Cardiac muscle cell (in vitro differentiated cells and primary cell): ENCODE results near the gene COX7A2L. TPM values are rescaled to one million over a fixed set of nuclear protein-coding genes. Genes with fewer than 3 reads are reported as not detected.
"Not testable (repeated sequence)": the region's sequence is repeated elsewhere in the genome, so short reads cannot be mapped to it uniquely, and the experiment has no call there.

ENCODE experiments used
- DNase-seq, 2 donors: peaks; one replicate each; pipeline versions ENCODE4 v3.0.0 to v3.0.0-alpha.2; 2010 to 2017; ENCODE audit warnings: low read depth in 1 of 2, low spot score in 1 of 2
- H3K27ac ChIP-seq: fragments of 200-600 bp; sonication (generic); 2 replicates; pipeline ENCODE4 v1.5.1; 2016
- H3K27me3 ChIP-seq: fragments of 200-600 bp; sonication (generic); 2 replicates; pipeline ENCODE4 v1.6.0; 2016; ENCODE audit warnings: control low read depth
- H3K36me3 ChIP-seq: fragments of 200-600 bp; sonication (generic); 2 replicates; pipeline ENCODE4 v1.5.1; 2016; ENCODE audit warnings: control low read depth
- H3K4me1 ChIP-seq: fragments of 200-600 bp; sonication (generic); 2 replicates; pipeline ENCODE4 v1.8.1; 2017; ENCODE audit warnings: low read depth, mild to moderate bottlenecking, mixed run types
- H3K4me3 ChIP-seq: fragments of 200-600 bp; sonication (generic); 2 replicates; pipeline ENCODE4 v1.5.1; 2016; ENCODE audit warnings: mild to moderate bottlenecking
- H3K9me3 ChIP-seq: fragments of 200-600 bp; sonication (generic); 2 replicates; pipeline ENCODE4 v1.5.1; 2017; ENCODE audit warnings: low read depth, mild to moderate bottlenecking, control low read depth
- CTCF ChIP-seq: IDR thresholded peaks from 2 replicates; pipeline ENCODE4 v1.5.1; 2012; ENCODE audit warnings: low read depth, mild to moderate bottlenecking, low read length
- polyA plus RNA-seq: library from polyadenylated mRNA; unstranded; fragments of >200 nt; fragmentation: Nextera tagmentation; extraction: Ambion mirVana; gene quantifications from 2 replicates; pipeline ENCODE4 v1.2.1, GENCODE V29; 2016
- total RNA-seq: library from RNA; depleted of rRNA; stranded (reverse); fragments of >200 nt; gene quantifications from 2 replicates; pipeline ENCODE4 v1.2.3, GENCODE V29; 2016

Gene COX7A2L, protein sequence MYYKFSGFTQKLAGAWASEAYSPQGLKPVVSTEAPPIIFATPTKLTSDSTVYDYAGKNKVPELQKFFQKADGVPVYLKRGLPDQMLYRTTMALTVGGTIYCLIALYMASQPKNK
- total RNA-seq (152 and 160 TPM in 2 replicates), polyA plus RNA-seq (187 and 197 TPM in 2 replicates)

DNA sequence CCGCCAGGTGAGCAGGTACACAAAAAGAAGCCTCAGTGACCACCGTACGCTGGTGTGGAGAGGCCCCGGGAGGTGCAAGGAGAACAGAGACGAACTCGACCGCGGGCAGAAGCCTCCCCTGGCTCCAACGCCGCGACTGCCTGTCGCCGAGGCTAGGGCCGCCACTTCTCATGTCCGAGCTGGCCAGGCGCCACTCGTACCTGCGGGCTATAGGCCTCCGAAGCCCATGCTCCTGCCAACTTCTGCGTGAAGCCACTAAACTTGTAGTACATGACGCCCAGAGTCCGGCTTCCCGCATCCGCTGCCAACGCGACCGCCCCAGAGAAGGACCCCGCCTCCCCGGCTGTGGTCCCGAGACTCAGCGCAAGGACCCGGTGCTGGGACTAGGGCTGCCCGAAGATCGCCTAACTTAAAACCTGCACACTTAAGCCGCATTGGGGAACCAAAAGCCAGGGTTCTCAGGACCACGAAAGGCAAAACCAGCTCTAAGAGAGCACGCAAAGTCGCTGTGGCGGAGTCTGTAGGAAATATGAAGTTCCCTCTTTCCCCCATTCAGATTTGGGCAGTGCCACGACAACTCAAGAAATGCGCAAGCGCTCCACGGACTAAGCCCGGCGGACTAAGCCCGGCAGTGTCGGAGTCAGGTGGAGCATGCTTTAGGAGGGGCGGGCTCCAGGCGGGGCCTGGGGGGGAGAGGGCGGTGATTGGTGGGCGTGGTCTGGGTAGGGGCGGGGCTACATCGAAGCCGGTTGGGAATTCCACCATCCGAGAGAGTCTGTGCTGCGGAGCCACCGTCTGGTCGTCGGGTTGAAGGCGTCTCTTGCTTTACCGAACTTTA lies at the start of gene COX7A2L:
TSS of gene COX7A2L (minus strand) at position 328 of the 838 bp plus-strand sequence. CDS start at position 272, 56 bp downstream.
- Histone ChIP-seq H3K27me3 (no peaks in the 10 kb centered on the region), H3K4me3 (peak within 1 kb of the TSS; percentile 96), H3K4me1 (peaks cover 19% of the 10 kb centered on the region), H3K9me3 (no peaks in the 10 kb centered on the region), H3K36me3 (no peaks in the 10 kb centered on the region), H3K27ac (peak within 1 kb of the TSS; percentile 97)
- peak; percentile 35 for TF ChIP-seq CTCF
- DNase-seq = peak; percentile 97 to 98

- Histone ChIP-seq H3K36me3 (no peaks in the 10 kb centered on the region), H3K9me3 (no peaks in the 10 kb centered on the region), H3K27me3 (no peaks in the 10 kb centered on the region), H3K27ac (no peak overlapping the region), H3K4me1 (no peaks in the 10 kb centered on the region), H3K4me3 (no peak overlapping the region)
- DNase-seq = no peak
- no peak for TF ChIP-seq CTCF
These were observed 47.0 kb upstream of the COX7A2L start for GRCh38 chr2:42408009-42408408.

DNA sequence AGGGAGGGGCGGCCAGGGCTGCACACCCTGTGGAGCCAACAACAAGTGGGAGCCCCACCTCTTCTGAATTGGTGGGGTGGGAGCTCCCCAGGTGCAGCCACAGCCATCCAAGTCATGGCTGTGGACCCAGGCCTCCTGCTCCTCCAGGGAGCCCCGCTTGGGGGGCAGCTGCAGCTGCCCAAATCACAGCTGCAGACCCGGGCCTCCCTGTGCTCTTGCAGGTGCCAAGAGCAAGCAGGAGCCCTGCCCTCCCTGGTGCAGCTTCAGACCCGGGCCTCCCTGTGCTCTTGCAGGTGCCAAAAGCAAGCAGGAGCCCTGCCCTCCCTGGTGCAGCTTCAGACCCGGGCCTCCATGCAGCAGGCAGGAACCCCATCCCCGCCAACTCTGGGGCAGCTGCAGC lies 46.5 kb upstream of the COX7A2L start:
- TF ChIP-seq CTCF = no peak
- no peak overlapping the region for H3K27ac ChIP-seq
- H3K4me1 ChIP-seq = no peaks in the 10 kb centered on the region
- no peak for DNase-seq
- H3K27me3 ChIP-seq = no peaks in the 10 kb centered on the region
- no peaks in the 10 kb centered on the region for H3K36me3 ChIP-seq
- no peaks in the 10 kb centered on the region for H3K9me3 ChIP-seq
- H3K4me3 ChIP-seq = no peak overlapping the region

DNA sequence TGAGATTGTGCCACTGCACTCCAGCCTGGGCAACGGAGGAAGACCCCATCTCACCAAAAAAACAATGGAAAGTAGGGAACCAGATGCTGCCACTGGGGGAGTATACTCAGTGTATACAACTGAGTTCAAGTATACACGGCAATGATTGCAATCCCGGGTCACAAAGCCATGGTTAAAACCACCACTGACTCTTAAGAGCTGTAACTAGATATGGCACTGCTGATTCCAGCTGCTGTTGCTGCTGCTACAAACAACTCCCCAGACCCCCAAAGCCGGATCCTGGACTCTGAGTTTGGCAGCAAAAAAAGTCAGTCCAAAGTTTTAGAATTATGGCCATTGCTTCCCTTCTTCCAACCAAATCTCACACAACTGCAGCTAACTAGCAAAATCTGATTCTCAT lies 43.7 kb upstream of the COX7A2L start:
- Histone ChIP-seq H3K4me3 (no peak overlapping the region), H3K36me3 (no peaks in the 10 kb centered on the region), H3K4me1 (no peaks in the 10 kb centered on the region), H3K27ac (no peak overlapping the region), H3K27me3 (no peaks in the 10 kb centered on the region), H3K9me3 (no peaks in the 10 kb centered on the region)
- DNase-seq = no peak
- TF ChIP-seq CTCF = no peak

GRCh38 chr2:42401773-42402172 lies 40.8 kb upstream of the COX7A2L start:
- TF ChIP-seq CTCF = no peak
- DNase-seq = no peak
- no peaks in the 10 kb centered on the region for H3K4me1 ChIP-seq
- H3K4me3 ChIP-seq = no peak overlapping the region
- no peaks in the 10 kb centered on the region for H3K27me3 ChIP-seq
- no peaks in the 10 kb centered on the region for H3K9me3 ChIP-seq
- no peaks in the 10 kb centered on the region for H3K36me3 ChIP-seq
- H3K27ac ChIP-seq = no peak overlapping the region

- not testable (repeated sequence) for DNase-seq, H3K27me3 ChIP-seq, H3K4me3 ChIP-seq, H3K9me3 ChIP-seq, H3K36me3 ChIP-seq, H3K4me1 ChIP-seq, H3K27ac ChIP-seq
These were observed 37.0 kb upstream of the COX7A2L start for GRCh38 chr2:42398052-42398451.

GRCh38 chr2:42393320-42393719 lies 32.3 kb upstream of the COX7A2L start:
- not testable (repeated sequence) for H3K9me3 ChIP-seq, H3K4me1 ChIP-seq, H3K4me3 ChIP-seq, H3K36me3 ChIP-seq, H3K27ac ChIP-seq, DNase-seq, H3K27me3 ChIP-seq
